Nephron (organoid): ENCODE data around the gene TRPM2.

Source experiments
- H3K27ac Mint-ChIP-seq, 3 experiments: 2 replicates each; pipeline ENCODE4 v1.8.0; 2020; ENCODE audit warnings: mixed read lengths in 3 of 3, mild to moderate bottlenecking in 2 of 3, moderate library complexity in 1 of 3
- H3K27me3 Mint-ChIP-seq: 2 replicates; pipeline ENCODE4 v1.8.0; 2021; ENCODE audit warnings: low read depth, mild to moderate bottlenecking, moderate library complexity, mixed read lengths
- H3K36me3 Mint-ChIP-seq: 2 replicates; pipeline ENCODE4 v1.8.0; 2020; ENCODE audit warnings: low read depth, mixed read lengths
- H3K4me1 Mint-ChIP-seq: 2 replicates; pipeline ENCODE4 v1.8.0; 2020; ENCODE audit warnings: mixed read lengths
- H3K4me3 Mint-ChIP-seq, 3 experiments: 2 replicates each; pipeline ENCODE4 v1.8.0; 2020; ENCODE audit warnings: mild to moderate bottlenecking in 3 of 3, mixed read lengths in 3 of 3, moderate library complexity in 2 of 3
- H3K9me3 Mint-ChIP-seq: 2 replicates; pipeline ENCODE4 v1.8.0; 2020; ENCODE audit warnings: mixed read lengths
- CTCF ChIP-seq, 3 experiments: fragments of 200-600 bp; sonication (generic); IDR thresholded peaks; one replicate each; pipeline ENCODE4 v1.5.0; 2021; ENCODE audit warnings: antibody characterized with exemption in 3 of 3; ENCODE audit not compliant: unreplicated experiment in 3 of 3

Gene TRPM2

GRCh38 chr21:44327603-44327974, 25.8 kb upstream of the TRPM2 start:
- Mint-ChIP-seq H3K27ac (no peak overlapping the region), H3K27me3 (no peaks in the 10 kb centered on the region), H3K36me3 (peaks cover 4% of the 10 kb centered on the region), H3K9me3 (no peaks in the 10 kb centered on the region), H3K4me1 (no peaks in the 10 kb centered on the region), H3K4me3 (no peak overlapping the region)
- no peak for TF ChIP-seq CTCF (IDR thresholded peaks at IDR 0.05; ENCODE audit: unreplicated experiment in 3 of 3)

DNA sequence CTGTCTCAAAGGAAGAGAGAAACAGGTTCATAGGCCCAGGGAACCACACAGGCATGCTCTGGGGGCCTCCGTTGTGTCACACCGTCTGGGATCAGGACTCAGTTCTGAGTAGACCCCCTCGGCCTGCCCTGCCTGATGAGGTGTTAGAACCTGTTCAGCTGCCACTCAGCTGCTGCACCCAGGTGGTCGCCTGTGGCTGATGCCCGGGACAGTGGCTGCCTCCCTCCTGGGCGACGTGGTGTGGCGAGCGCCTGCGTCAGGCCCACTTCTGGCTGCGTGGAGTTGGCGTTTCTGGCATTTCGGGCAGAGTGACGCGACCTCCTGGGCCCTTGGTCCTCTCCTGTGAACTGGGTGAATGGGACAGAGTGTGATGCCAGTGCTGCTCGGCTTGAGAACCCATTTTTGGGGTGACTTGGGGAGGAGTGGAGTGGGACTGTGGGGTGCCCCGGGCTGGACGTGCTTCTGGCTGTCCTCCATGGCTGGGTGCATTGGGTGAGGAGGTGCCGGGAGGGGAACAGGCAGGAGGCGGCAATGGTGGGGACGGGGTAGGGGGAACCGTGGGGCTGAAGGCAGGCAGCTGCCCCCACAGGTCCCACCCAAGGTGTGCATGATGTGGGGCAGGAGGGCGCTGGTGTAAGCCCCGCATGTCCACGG, 25.1 kb upstream of the TRPM2 start:
- H3K36me3 Mint-ChIP-seq, result peaks cover 4% of the 10 kb centered on the region
- H3K27me3 Mint-ChIP-seq, result peaks cover 3% of the 10 kb centered on the region
- H3K9me3 Mint-ChIP-seq, result no peaks in the 10 kb centered on the region
- no peak overlapping the region for H3K4me3 Mint-ChIP-seq
- TF ChIP-seq CTCF (IDR thresholded peaks at IDR 0.05; ENCODE audit: unreplicated experiment in 3 of 3), result no peak
- no peaks in the 10 kb centered on the region for H3K4me1 Mint-ChIP-seq
- H3K27ac Mint-ChIP-seq, result no peak overlapping the region

DNA sequence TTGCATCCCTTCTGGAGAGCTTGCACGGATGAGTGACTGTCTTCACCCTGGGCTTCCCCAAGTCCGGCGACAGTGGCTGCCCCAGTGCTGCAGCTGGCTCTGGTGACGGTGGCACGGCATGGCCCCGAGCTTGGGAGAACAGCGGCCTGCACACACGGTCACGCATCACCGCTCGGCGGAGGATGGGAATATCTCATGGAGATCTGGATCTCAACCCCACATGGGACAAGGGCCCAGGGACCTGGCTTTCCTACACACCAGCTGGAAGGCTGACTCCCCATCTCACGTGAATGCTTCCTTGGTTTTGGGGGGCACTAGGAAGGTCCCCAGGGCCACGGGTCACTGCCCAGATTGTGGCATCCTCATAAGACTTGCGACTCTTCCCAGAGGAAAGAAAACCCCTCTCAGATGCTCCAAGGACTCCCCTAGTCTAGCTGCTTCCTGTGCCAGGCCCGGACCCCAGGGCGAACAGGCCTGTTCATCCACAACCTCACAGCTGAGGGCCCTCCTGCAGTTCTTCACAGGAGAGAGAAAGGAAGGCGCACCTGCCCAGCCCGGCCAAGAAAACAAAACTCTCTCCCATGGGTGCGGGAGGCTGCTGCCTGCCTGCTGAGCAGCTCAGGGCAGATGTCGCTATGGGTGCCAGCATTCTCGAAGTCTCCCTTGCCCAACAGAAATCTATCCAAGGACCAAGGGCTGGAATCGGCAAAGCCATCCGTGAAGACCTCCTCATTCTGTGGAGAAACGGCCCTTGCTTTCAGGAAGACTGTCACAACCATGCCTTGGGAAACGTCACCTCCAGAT, 24.1 kb upstream of the TRPM2 start:
- peaks cover 3% of the 10 kb centered on the region for H3K27me3 Mint-ChIP-seq
- no peaks in the 10 kb centered on the region for H3K9me3 Mint-ChIP-seq
- H3K4me1 Mint-ChIP-seq, result no peaks in the 10 kb centered on the region
- no peak overlapping the region for H3K4me3 Mint-ChIP-seq
- TF ChIP-seq CTCF (IDR thresholded peaks at IDR 0.05; ENCODE audit: unreplicated experiment in 3 of 3), result no peak
- H3K27ac Mint-ChIP-seq, result no peak overlapping the region
- peaks cover 4% of the 10 kb centered on the region for H3K36me3 Mint-ChIP-seq

- Mint-ChIP-seq H3K27ac (no peak overlapping the region), H3K36me3 (peaks cover 4% of the 10 kb centered on the region)
- TF ChIP-seq CTCF (IDR thresholded peaks at IDR 0.05; ENCODE audit: unreplicated experiment in 3 of 3), result no peak
Observed at GRCh38 chr21:44329971-44330681, 23.3 kb upstream of the TRPM2 start.

DNA sequence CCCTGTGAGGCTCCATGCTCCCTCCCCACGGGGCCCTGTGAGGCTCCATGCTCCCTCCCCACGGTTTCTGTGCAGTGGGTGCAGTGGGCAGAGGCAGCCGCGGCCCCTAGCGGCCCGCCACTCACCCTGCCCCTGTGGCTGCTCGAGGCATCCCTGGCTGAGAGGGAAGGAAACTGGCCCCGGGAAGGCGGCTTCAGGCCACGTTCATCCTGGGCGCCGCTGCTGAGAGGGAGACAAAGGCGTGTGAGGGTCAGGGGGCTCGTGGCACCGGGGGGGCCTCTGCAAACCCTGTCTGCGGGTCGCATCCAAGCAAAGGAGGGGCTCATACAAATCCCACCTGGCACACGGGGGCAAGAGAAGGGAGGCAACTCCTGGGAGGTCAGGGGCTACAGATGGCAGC, 22.7 kb upstream of the TRPM2 start:
- peaks cover 3% of the 10 kb centered on the region for H3K27me3 Mint-ChIP-seq
- no peak for TF ChIP-seq CTCF (IDR thresholded peaks at IDR 0.05; ENCODE audit: unreplicated experiment in 3 of 3)
- H3K4me1 Mint-ChIP-seq, result no peaks in the 10 kb centered on the region
- no peak overlapping the region for H3K27ac Mint-ChIP-seq
- peaks cover 4% of the 10 kb centered on the region for H3K36me3 Mint-ChIP-seq
- H3K4me3 Mint-ChIP-seq, result no peak overlapping the region
- no peaks in the 10 kb centered on the region for H3K9me3 Mint-ChIP-seq

More at GRCh38 chr21:44329971-44330681, 23.3 kb upstream of the TRPM2 start:
- H3K27me3 Mint-ChIP-seq, result peaks cover 3% of the 10 kb centered on the region
- no peaks in the 10 kb centered on the region for H3K9me3 Mint-ChIP-seq
- H3K4me3 Mint-ChIP-seq, result no peak overlapping the region
- no peaks in the 10 kb centered on the region for H3K4me1 Mint-ChIP-seq
